Fibroblast of lung (primary cell): Measurements from ENCODE around the gene TMEM59. TPM values are rescaled to one million over a fixed set of nuclear protein-coding genes. Genes with fewer than 3 reads are reported as not detected.

Source experiments
- DNase-seq, 2 donors: peaks; one replicate each; pipeline versions ENCODE4 v3.0.0 to v3.0.0-alpha.2; 2010; ENCODE audit warnings: low read depth in 2 of 2
- H2AFZ ChIP-seq: 2 replicates; pipeline ENCODE4 v1.5.1; 2012; ENCODE audit warnings: low read length, control low read depth, inconsistent platforms
- H3K27ac ChIP-seq: 2 replicates; pipeline ENCODE4 v1.5.1; 2011; ENCODE audit warnings: low read length, control low read depth; ENCODE audit not compliant: insufficient read depth
- H3K27me3 ChIP-seq: 2 replicates; pipeline ENCODE4 v1.5.1; 2011; ENCODE audit warnings: mild to moderate bottlenecking, low read length; ENCODE audit not compliant: control insufficient read depth, insufficient read depth
- H3K36me3 ChIP-seq: 2 replicates; pipeline ENCODE4 v1.5.1; 2011; ENCODE audit warnings: low read length; ENCODE audit not compliant: control insufficient read depth, insufficient read depth
- H3K4me1 ChIP-seq: 2 replicates; pipeline ENCODE4 v1.5.1; 2011; ENCODE audit warnings: low read length; ENCODE audit not compliant: control insufficient read depth, insufficient read depth; ENCODE audit errors: extremely low read depth
- H3K4me2 ChIP-seq: 2 replicates; pipeline ENCODE4 v1.5.1; 2011; ENCODE audit warnings: low read length, control low read depth; ENCODE audit not compliant: insufficient read depth; ENCODE audit errors: extremely low read depth
- H3K4me3 ChIP-seq, 4 experiments: fragments of 200-600 bp in 1 of 4; sonication (generic) in 1 of 4; replicated peaks in 1 of 4; 2 replicates each; pipeline ENCODE4 v1.5.1; 2011 to 2016; ENCODE audit warnings: low read length in 4 of 4, low read depth in 3 of 4, mild to moderate bottlenecking in 3 of 4, control low read depth in 2 of 4, inconsistent platforms in 1 of 4, mixed read lengths in 1 of 4; ENCODE audit not compliant: insufficient read depth in 1 of 4; ENCODE audit errors: control extremely low read depth in 1 of 4
- H3K79me2 ChIP-seq: 2 replicates; pipeline ENCODE4 v1.5.1; 2012; ENCODE audit warnings: mild to moderate bottlenecking, low read length, inconsistent platforms; ENCODE audit not compliant: control insufficient read depth, insufficient read depth
- H3K9ac ChIP-seq: 2 replicates; pipeline ENCODE4 v1.5.1; 2011; ENCODE audit warnings: mild to moderate bottlenecking, low read length, control low read depth; ENCODE audit not compliant: insufficient read depth
- H3K9me3 ChIP-seq: 2 replicates; pipeline ENCODE4 v1.5.1; 2012; ENCODE audit warnings: low read depth, low read length; ENCODE audit not compliant: control insufficient read depth, insufficient read depth
- H4K20me1 ChIP-seq: 2 replicates; pipeline ENCODE4 v1.5.1; 2011; ENCODE audit warnings: low read length; ENCODE audit not compliant: control insufficient read depth, insufficient read depth; ENCODE audit errors: extremely low read depth
- EZH2 ChIP-seq: IDR thresholded peaks from 2 replicates; pipeline ENCODE4 v1.5.1; 2012; ENCODE audit warnings: low read length, control low read depth, mild to moderate bottlenecking; ENCODE audit errors: missing control alignments
- polyA plus RNA-seq, 2 donors: library from polyadenylated mRNA; depleted of rRNA in 1 of 2; stranded (reverse) in 1 of 2; unstranded in 1 of 2; fragments of >200 nt; gene quantifications; 2 replicates each; pipeline ENCODE4 v1.2.1, GENCODE V29; 2011 to 2012; ENCODE audit warnings: missing spikeins in 1 of 2
- total RNA-seq: library from RNA; depleted of rRNA; stranded (reverse); fragments of >200 nt; gene quantifications from 2 replicates; pipeline ENCODE4 v1.2.1, GENCODE V29; 2014
- TF ChIP-seq, protein P1 (sequence below), 2 donors: IDR thresholded peaks in 1 of 2; conservative IDR thresholded peaks in 1 of 2; 1 replicate in 1 of 2; 2 replicates in 1 of 2; pipeline ENCODE4 v1.5.1; 2011 to 2012; ENCODE audit warnings: low read length in 2 of 2, control low read depth in 1 of 2, inconsistent platforms in 1 of 2, low read depth in 1 of 2, mild to moderate bottlenecking in 1 of 2

TMEM59 gene
- total and polyA plus RNA-seq, 2 donors (not counting 1 experiment from before 2014, with no cell fraction given), result 431 to 480 TPM

DNA sequence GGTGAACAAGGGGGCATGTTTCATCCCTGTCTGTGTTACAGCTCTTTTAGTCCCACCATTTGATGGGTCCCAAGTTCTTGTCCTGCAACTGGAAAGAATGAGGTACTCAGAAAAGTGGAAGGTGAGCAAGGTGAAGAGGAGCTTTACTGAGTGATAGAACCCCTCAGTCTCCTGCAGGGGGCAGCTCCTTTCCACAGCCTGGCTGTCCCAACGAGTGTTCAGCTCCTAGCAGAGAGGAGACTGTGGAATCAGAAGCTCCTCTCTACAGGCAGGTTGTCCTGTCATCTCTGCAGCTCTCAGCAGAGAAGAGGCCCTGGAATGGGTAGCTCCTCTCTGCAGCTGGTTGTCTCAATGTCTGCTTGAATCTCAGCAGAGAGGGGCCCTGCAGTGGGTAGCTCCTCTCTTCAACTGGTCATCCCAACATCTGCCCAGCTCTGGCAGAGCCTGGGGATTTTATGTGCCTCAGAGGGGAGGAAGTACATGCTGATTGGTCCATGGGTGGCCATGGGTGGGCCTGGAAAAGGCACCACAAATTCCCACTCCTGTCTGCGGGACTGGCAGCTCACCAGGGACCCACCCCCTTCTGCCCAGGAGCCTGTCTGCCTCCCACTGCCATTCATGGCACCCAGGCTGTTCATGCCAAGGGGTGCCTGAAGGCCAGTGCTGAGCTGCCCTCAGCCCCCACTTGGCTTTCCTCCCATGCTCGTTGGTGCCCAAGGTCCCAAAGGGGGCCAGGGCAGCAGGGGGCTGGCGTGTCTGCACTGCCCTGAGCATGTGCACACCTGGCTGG, 60.7 kb downstream of the TMEM59 start:
- Histone ChIP-seq H3K4me1 (no peaks in the 10 kb centered on the region), H3K9ac (no peak overlapping the region), H3K4me3 (no peak overlapping the region), H3K79me2 (no peaks in the 10 kb centered on the region), H3K4me2 (no peak overlapping the region), H3K36me3 (no peaks in the 10 kb centered on the region), H3K9me3 (no peaks in the 10 kb centered on the region), H4K20me1 (no peaks in the 10 kb centered on the region), H2AFZ (no peak overlapping the region), H3K27ac (no peak overlapping the region), H3K27me3 (no peaks in the 10 kb centered on the region)
- no peak for DNase-seq
- no peak for TF ChIP-seq EZH2
- TF ChIP-seq, protein P1, sequence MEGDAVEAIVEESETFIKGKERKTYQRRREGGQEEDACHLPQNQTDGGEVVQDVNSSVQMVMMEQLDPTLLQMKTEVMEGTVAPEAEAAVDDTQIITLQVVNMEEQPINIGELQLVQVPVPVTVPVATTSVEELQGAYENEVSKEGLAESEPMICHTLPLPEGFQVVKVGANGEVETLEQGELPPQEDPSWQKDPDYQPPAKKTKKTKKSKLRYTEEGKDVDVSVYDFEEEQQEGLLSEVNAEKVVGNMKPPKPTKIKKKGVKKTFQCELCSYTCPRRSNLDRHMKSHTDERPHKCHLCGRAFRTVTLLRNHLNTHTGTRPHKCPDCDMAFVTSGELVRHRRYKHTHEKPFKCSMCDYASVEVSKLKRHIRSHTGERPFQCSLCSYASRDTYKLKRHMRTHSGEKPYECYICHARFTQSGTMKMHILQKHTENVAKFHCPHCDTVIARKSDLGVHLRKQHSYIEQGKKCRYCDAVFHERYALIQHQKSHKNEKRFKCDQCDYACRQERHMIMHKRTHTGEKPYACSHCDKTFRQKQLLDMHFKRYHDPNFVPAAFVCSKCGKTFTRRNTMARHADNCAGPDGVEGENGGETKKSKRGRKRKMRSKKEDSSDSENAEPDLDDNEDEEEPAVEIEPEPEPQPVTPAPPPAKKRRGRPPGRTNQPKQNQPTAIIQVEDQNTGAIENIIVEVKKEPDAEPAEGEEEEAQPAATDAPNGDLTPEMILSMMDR (conservative IDR thresholded peaks at IDR 0.05 in 1 of 2, IDR thresholded peaks at IDR 0.05 in 1 of 2; ENCODE audit: low read depth in 1 of 2, low read length in 2 of 2), result no peak

DNA sequence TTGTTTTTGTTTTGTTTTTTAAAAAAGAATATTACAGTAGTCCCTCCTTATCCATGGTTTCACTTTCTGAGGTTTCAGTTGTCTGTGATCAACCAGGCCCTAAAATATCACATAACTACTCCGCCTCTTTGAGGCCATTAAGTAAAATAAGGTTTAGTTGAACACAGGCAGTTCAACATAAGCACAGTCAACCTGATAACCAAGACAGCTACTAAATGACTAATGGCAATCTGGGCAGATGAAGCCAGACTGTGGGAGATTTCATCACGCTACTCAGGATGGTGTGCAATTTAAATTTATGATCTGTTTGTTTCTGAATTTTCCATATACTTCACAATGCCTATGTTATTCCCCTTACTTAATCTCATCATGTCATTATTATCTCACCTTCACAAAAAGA, 65.1 kb downstream of the TMEM59 start:
- H3K9ac ChIP-seq, result no peak overlapping the region
- TF ChIP-seq, protein P1 (conservative IDR thresholded peaks at IDR 0.05 in 1 of 2, IDR thresholded peaks at IDR 0.05 in 1 of 2; ENCODE audit: low read depth in 1 of 2, low read length in 2 of 2), result no peak
- no peak for TF ChIP-seq EZH2
- DNase-seq, result peak in 1 of 2 donors; percentile 8

GRCh38 chr1:53986458-53986857, 66.5 kb downstream of the TMEM59 start:
- Histone ChIP-seq H3K9ac (no peak overlapping the region), H3K27ac (no peak overlapping the region), H3K79me2 (no peaks in the 10 kb centered on the region), H3K4me1 (peaks cover 2% of the 10 kb centered on the region), H2AFZ (no peak overlapping the region), H3K4me2 (no peak overlapping the region), H3K27me3 (no peaks in the 10 kb centered on the region), H4K20me1 (no peaks in the 10 kb centered on the region), H3K4me3 (no peak overlapping the region), H3K36me3 (no peaks in the 10 kb centered on the region), H3K9me3 (no peaks in the 10 kb centered on the region)
- no peak for DNase-seq
- no peak for TF ChIP-seq EZH2
- TF ChIP-seq, protein P1 (conservative IDR thresholded peaks at IDR 0.05 in 1 of 2, IDR thresholded peaks at IDR 0.05 in 1 of 2; ENCODE audit: low read depth in 1 of 2, low read length in 2 of 2), result no peak

More for the DNA sequence above, 65.1 kb downstream of the TMEM59 start:
- Histone ChIP-seq H3K9me3 (no peaks in the 10 kb centered on the region), H3K27ac (no peak overlapping the region), H2AFZ (no peak overlapping the region), H3K79me2 (no peaks in the 10 kb centered on the region), H3K4me2 (no peak overlapping the region), H3K36me3 (no peaks in the 10 kb centered on the region), H3K4me3 (no peak overlapping the region), H3K27me3 (no peaks in the 10 kb centered on the region), H3K4me1 (no peaks in the 10 kb centered on the region), H4K20me1 (no peaks in the 10 kb centered on the region)
